IMR-90 (cell line): ENCODE data around the gene SURF2. TPM values are rescaled to one million over a fixed set of nuclear protein-coding genes. Genes with fewer than 3 reads are reported as not detected.

Experiments used
- ATAC-seq: fragments of 200-7000 bp; cut with Tn5 transposase; 2 replicates; pipeline ENCODE4 v1.9.1; 2020; ENCODE audit warnings: low read depth, mild to moderate bottlenecking, moderate library complexity
- BruUV-seq: library from RNA; stranded (reverse); fragments of 400-500 nt; replicated peaks from 2 replicates; lab custom pipeline; 2021; lab: Mats Ljungman, UMichigan
- CTCF ChIA-PET: fragments of 300-600 bp; formaldehyde crosslinking; extraction: SDS; loops from one replicate; lab custom pipeline; 2021; ENCODE audit warnings: antibody characterized with exemption; lab: Yijun Ruan, JAX
- POLR2A ChIA-PET: fragments of 300-600 bp; sonication (Branson Sonifier 250); formaldehyde crosslinking; loops from one replicate; lab custom pipeline; 2022; ENCODE audit warnings: antibody characterized with exemption; ENCODE audit not compliant: unreplicated experiment; lab: Charles Lee
- DNase-seq: peaks from one replicate; pipeline ENCODE4 v3.0.0; 2013
- H2AFZ ChIP-seq: replicated peaks from 2 replicates; pipeline ENCODE3; 2013; ENCODE audit warnings: low read length, mild to moderate bottlenecking; ENCODE audit not compliant: poor library complexity
- H2AK5ac ChIP-seq: 2 replicates; pipeline ENCODE4 v1.6.1; 2013; ENCODE audit warnings: low read depth, low read length, inconsistent platforms
- H2AK9ac ChIP-seq: replicated peaks from 2 replicates; pipeline ENCODE3; 2013; ENCODE audit warnings: mild to moderate bottlenecking, low read depth, low read length, moderate library complexity; ENCODE audit not compliant: poor library complexity
- H2BK120ac ChIP-seq: 2 replicates; pipeline ENCODE4 v1.6.1; 2013; ENCODE audit warnings: low read depth, low read length, inconsistent platforms
- H2BK15ac ChIP-seq: 3 replicates; pipeline ENCODE4 v1.6.1; 2013; ENCODE audit warnings: low read depth, low read length, inconsistent platforms
- H2BK20ac ChIP-seq: 2 replicates; pipeline ENCODE4 v1.6.1; 2013; ENCODE audit warnings: low read depth, mild to moderate bottlenecking, inconsistent platforms, low read length, moderate library complexity
- H2BK5ac ChIP-seq: 2 replicates; pipeline ENCODE4 v1.6.1; 2013; ENCODE audit warnings: mild to moderate bottlenecking, low read depth, low read length, inconsistent platforms; ENCODE audit not compliant: poor library complexity, severe bottlenecking
- H3K14ac ChIP-seq: replicated peaks from 2 replicates; pipeline ENCODE4 v1.6.1; 2013; ENCODE audit warnings: low read depth, low read length, inconsistent platforms
- H3K18ac ChIP-seq: 2 replicates; pipeline ENCODE4 v1.6.1; 2013; ENCODE audit warnings: low read depth, low read length, control low read depth
- H3K23ac ChIP-seq: 2 replicates; pipeline ENCODE4 v1.6.1; 2013; ENCODE audit warnings: low read depth, low read length, inconsistent platforms
- H3K27ac ChIP-seq: 2 replicates; pipeline ENCODE4 v1.5.1; 2013; ENCODE audit warnings: mild to moderate bottlenecking, control low read depth, low read length; ENCODE audit not compliant: insufficient read depth
- H3K27me3 ChIP-seq: 2 replicates; pipeline ENCODE4 v1.6.1; 2013; ENCODE audit warnings: low read length; ENCODE audit not compliant: control insufficient read depth, insufficient read depth
- H3K36me3 ChIP-seq: 2 replicates; pipeline ENCODE4 v1.6.1; 2013; ENCODE audit warnings: low read length, mixed read lengths; ENCODE audit not compliant: control insufficient read depth, insufficient read depth
- H3K4ac ChIP-seq: 2 replicates; pipeline ENCODE4 v1.6.1; 2013; ENCODE audit warnings: low read depth, low read length, inconsistent platforms
- H3K4me1 ChIP-seq: 2 replicates; pipeline ENCODE4 v1.6.1; 2013; ENCODE audit warnings: low read length, mixed read lengths; ENCODE audit not compliant: control insufficient read depth, insufficient read depth
- H3K4me2 ChIP-seq: 2 replicates; pipeline ENCODE4 v1.6.1; 2013; ENCODE audit warnings: low read depth, mild to moderate bottlenecking, control low read depth, low read length, moderate library complexity
- H3K4me3 ChIP-seq: 2 replicates; pipeline ENCODE4 v1.5.1; 2013; ENCODE audit warnings: low read depth, mild to moderate bottlenecking, control low read depth, low read length, moderate library complexity; ENCODE audit not compliant: insufficient read depth
- H3K56ac ChIP-seq: 2 replicates; pipeline ENCODE4 v1.6.1; 2013; ENCODE audit warnings: low read length, inconsistent platforms; ENCODE audit not compliant: insufficient read depth; ENCODE audit errors: extremely low read depth
- H3K79me1 ChIP-seq, 2 experiments: 2 replicates each; pipeline ENCODE4 v1.6.1; 2013; ENCODE audit warnings: low read length in 2 of 2, inconsistent platforms in 1 of 2, low read depth in 1 of 2
- H3K9ac ChIP-seq: 2 replicates; pipeline ENCODE4 v1.6.1; 2013; ENCODE audit warnings: low read depth, low read length, control low read depth
- H3K9me1 ChIP-seq: 2 replicates; pipeline ENCODE4 v1.6.1; 2013; ENCODE audit warnings: low read length, inconsistent platforms; ENCODE audit not compliant: insufficient read depth
- H3K9me3 ChIP-seq: 2 replicates; pipeline ENCODE4 v1.6.1; 2013; ENCODE audit warnings: low read length; ENCODE audit not compliant: control insufficient read depth, insufficient read depth
- H4K20me1 ChIP-seq: 2 replicates; pipeline ENCODE4 v1.6.1; 2013; ENCODE audit warnings: low read length, inconsistent platforms; ENCODE audit not compliant: insufficient read depth
- H4K5ac ChIP-seq: 2 replicates; pipeline ENCODE4 v1.6.1; 2013; ENCODE audit warnings: mild to moderate bottlenecking, low read depth, low read length, control low read depth
- H4K8ac ChIP-seq, 2 experiments: 2 replicates each; pipeline ENCODE4 v1.6.1; 2013; ENCODE audit warnings: low read depth in 2 of 2, low read length in 2 of 2, control low read depth in 1 of 2, inconsistent platforms in 1 of 2
- H4K91ac ChIP-seq: 2 replicates; pipeline ENCODE4 v1.6.1; 2013; ENCODE audit warnings: low read depth, low read length, inconsistent platforms; ENCODE audit not compliant: insufficient read depth
- BHLHE40 ChIP-seq: fragments of 150-350 bp; IDR thresholded peaks from 2 replicates; pipeline ENCODE4 v1.6.1; 2016; ENCODE audit warnings: mild to moderate bottlenecking, low read depth, low read length
- CEBPB ChIP-seq: IDR thresholded peaks from 2 replicates; pipeline ENCODE4 v1.6.1; 2012; ENCODE audit warnings: low read depth, low read length, improper control_type of control experiment
- CHD1 ChIP-seq: IDR thresholded peaks from 2 replicates; pipeline ENCODE4 v1.6.1; 2012; ENCODE audit warnings: low read depth, low read length, improper control_type of control experiment
- CTCF ChIP-seq: conservative IDR thresholded peaks from 2 replicates; pipeline ENCODE4 v1.5.1; 2012; ENCODE audit warnings: mild to moderate bottlenecking, low read depth, low read length, improper control_type of control experiment
- ELK1 ChIP-seq: fragments of 150-350 bp; IDR thresholded peaks from 2 replicates; pipeline ENCODE4 v1.6.1; 2016; ENCODE audit warnings: low read depth, mild to moderate bottlenecking, low read length, moderate library complexity, borderline replicate concordance
- FOS ChIP-seq: fragments of 150-350 bp; IDR thresholded peaks from 2 replicates; pipeline ENCODE4 v1.6.1; 2016; ENCODE audit warnings: low read depth, low read length
- MAZ ChIP-seq: IDR thresholded peaks from 2 replicates; pipeline ENCODE4 v1.6.1; 2012; ENCODE audit warnings: low read depth, mild to moderate bottlenecking, low read length, improper control_type of control experiment, moderate library complexity, borderline replicate concordance
- MXI1 ChIP-seq: IDR thresholded peaks from 2 replicates; pipeline ENCODE4 v1.6.1; 2012; ENCODE audit warnings: low read depth, mild to moderate bottlenecking, low read length, moderate library complexity, borderline replicate concordance
- NFE2L2 ChIP-seq: fragments of 150-350 bp; IDR thresholded peaks from 2 replicates; pipeline ENCODE4 v1.6.1; 2016; ENCODE audit warnings: low read depth, mild to moderate bottlenecking, low read length
- POLR2A ChIP-seq: IDR thresholded peaks from 2 replicates; pipeline ENCODE4 v1.6.1; 2012; ENCODE audit warnings: mild to moderate bottlenecking, low read depth, low read length
- RAD21 ChIP-seq: IDR thresholded peaks from 2 replicates; pipeline ENCODE4 v1.6.1; 2012; ENCODE audit warnings: low read length, improper control_type of control experiment
- RCOR1 ChIP-seq: IDR thresholded peaks from 2 replicates; pipeline ENCODE4 v1.6.1; 2012; ENCODE audit warnings: mild to moderate bottlenecking, low read length, improper control_type of control experiment; ENCODE audit not compliant: insufficient replicate concordance
- RFX5 ChIP-seq: IDR thresholded peaks from 2 replicates; pipeline ENCODE4 v1.8.0; 2012; ENCODE audit warnings: low read depth, mild to moderate bottlenecking, low read length, moderate library complexity
- SMC3 ChIP-seq: fragments of 150-350 bp; IDR thresholded peaks from 2 replicates; pipeline ENCODE4 v1.6.1; 2016; ENCODE audit warnings: low read depth, mild to moderate bottlenecking, antibody characterized with exemption, low read length, moderate library complexity
- WGBS, 2 experiments: methylation state at CpG; one replicate each; pipeline versions ENCODE4 v1.1.5 to v1.1.7; 2013; ENCODE audit warnings: missing lambda C conversion rate in 2 of 2; ENCODE audit not compliant: insufficient read length in 1 of 2; ENCODE audit errors: extremely low coverage in 2 of 2; 5-methylcytosine and 5-hydroxymethylcytosine counted together
- dilution Hi-C: fragments of 300-500 bp; cut with HindIII; formaldehyde crosslinking; loops from one replicate; pipeline ENCODE4 v1.14.3; 2018; ENCODE audit warnings: low sequenced_read_pairs; ENCODE audit not compliant: unreplicated experiment
- in situ Hi-C: fragments of 300-500 bp; cut with MboI; formaldehyde crosslinking; loops from 3 replicates; pipeline ENCODE4 v1.14.3; 2019; ENCODE audit warnings: low sequenced_read_pairs, inconsistent platforms, mixed read lengths
- intact Hi-C: fragments of 100-400 bp; cut with micrococcal nuclease; formaldehyde crosslinking; loops from 2 replicates; pipeline ENCODE4 v1.10.0; 2022
- polyA plus RNA-seq, 3 experiments: library from polyadenylated mRNA; depleted of rRNA; stranded (reverse); fragments of >200 nt; gene quantifications; 2 replicates each; pipeline ENCODE4 v1.2.3, GENCODE V29; 2012; ENCODE audit warnings: low replicate concordance in 1 of 3
- total RNA-seq: library from RNA; depleted of rRNA; stranded (reverse); fragments of >200 nt; gene quantifications from 2 replicates; pipeline ENCODE4 v1.2.3, GENCODE V29; 2012

SURF2 gene
- total and polyA plus RNA-seq, 2 of the 4 experiments (the other 2 are of a cell fraction): 9.9 to 16.3 TPM

- Histone ChIP-seq H3K18ac (no peak overlapping the region), H3K14ac (no peak overlapping the region), H3K4me1 (no peaks in the 10 kb centered on the region), H2AK9ac (no peak overlapping the region), H3K9me3 (no peaks in the 10 kb centered on the region), H3K4ac (no peak overlapping the region), H3K4me3 (no peak overlapping the region), H4K8ac (no peak overlapping the region), H3K9me1 (no peaks in the 10 kb centered on the region), H2BK120ac (no peak overlapping the region), H3K27ac (no peak overlapping the region), H2AFZ (peak overlapping the region; percentile 41), H3K23ac (no peak overlapping the region), H3K27me3 (peaks cover 21% of the 10 kb centered on the region), H2AK5ac (no peak overlapping the region), H3K9ac (no peak overlapping the region), H2BK20ac (no peak overlapping the region), H2BK5ac (no peak overlapping the region), H3K79me1 (no peaks in the 10 kb centered on the region), H3K56ac (no peak overlapping the region), H3K4me2 (no peak overlapping the region), H2BK15ac (no peak overlapping the region), H4K20me1 (no peaks in the 10 kb centered on the region), H4K91ac (no peak overlapping the region), H3K36me3 (no peaks in the 10 kb centered on the region), H4K5ac (no peak overlapping the region)
- BruUV-seq: no TSS peak
- dilution Hi-C loops (no loop called here), in situ Hi-C loops (no loop called here), intact Hi-C loops (no loop called here)
- no peak for TF ChIP-seq MXI1
- no peak for TF ChIP-seq CEBPB
- no peak for TF ChIP-seq FOS
- TF ChIP-seq CTCF: no peak
- no peak for TF ChIP-seq SMC3
- TF ChIP-seq NFE2L2: no peak
- no peak for TF ChIP-seq POLR2A
- no peak for TF ChIP-seq ELK1
- no peak for TF ChIP-seq RFX5
- no peak for TF ChIP-seq RCOR1
- TF ChIP-seq CHD1: no peak
- no peak for TF ChIP-seq RAD21
- no peak for TF ChIP-seq BHLHE40
- TF ChIP-seq MAZ: no peak
- DNase-seq (no peak), ATAC-seq (no peak)
- ChIA-PET CTCF (no interaction called here), POLR2A (no interaction called here)
- WGBS, 2 experiments: 85% methylated on average over 5 of the region's 14 CpGs; no CpG with 5 or more reads in 1 of the 2 experiments
Measured at GRCh38 chr9:133322701-133323100, 33.6 kb upstream of the SURF2 start.
